Left forelimb (tissue), 1 donor: ENCODE results near the gene SGIP1.
"Not testable (repeated sequence)": the region's sequence is repeated elsewhere in the genome, so short reads cannot be mapped to it uniquely, and the experiment has no call there.

Experiments
- DNase-seq: peaks from one replicate; pipeline ENCODE4 v3.0.0-alpha.2; 2018; ENCODE audit warnings: low spot score

SGIP1 gene

DNA sequence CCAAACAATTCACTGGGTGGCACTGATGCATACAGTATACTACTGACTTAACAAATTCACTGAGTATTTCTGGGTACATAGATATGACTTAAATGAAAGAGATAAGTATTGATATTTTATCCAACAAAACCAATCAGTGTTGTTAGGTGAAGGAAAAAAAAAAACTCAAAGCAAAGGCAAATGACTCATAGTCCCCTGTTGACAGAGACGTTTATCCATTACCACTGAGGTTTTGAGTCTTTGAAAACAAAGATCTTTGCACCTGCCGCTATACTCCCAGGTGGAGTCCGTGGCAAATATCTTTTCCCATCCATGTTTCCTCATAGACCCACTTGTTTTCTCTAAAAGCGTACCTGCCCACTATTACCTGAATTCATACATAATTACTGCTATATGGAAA, 236.7 kb downstream of the SGIP1 start:
- DNase-seq = no peak

DNA sequence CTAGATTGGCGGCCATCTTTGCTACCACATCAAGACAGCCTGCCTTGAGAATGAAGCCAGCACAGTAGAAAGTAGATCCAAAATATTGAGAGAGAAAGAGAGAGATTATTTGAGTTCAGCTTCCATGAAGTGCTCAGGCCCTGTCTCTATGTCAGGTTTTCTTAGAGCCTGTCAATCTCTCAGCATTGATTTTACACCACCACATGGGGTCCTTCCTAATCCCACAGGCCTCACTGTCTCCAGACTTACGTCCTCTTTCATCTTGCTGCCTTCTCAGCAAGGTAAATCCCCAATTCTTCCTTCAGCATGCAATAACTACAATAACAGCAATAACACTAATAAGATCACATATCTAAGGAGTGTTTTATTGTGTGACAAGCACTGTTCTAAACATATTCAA, 239.3 kb downstream of the SGIP1 start:
- no peak for DNase-seq

DNA sequence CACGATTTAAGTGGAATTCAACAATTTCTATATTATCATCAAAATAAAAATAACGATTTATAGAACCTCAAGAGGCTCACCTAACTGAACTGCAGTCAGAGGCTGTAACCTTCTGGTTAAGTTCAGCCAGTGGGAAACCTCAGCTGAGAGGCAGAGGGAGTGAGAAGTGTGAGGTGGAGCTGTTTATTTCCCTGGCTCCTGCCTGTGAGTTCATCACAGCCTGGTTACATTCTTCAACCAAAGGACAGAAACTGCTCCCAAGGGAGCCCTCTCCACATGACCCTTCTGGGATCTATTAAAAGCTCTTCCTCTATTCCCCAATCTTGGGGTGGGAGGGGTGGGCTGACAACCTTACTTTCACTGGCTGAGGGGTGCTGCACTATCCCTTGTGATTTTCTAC, 240.5 kb downstream of the SGIP1 start:
- DNase-seq = no peak

DNA sequence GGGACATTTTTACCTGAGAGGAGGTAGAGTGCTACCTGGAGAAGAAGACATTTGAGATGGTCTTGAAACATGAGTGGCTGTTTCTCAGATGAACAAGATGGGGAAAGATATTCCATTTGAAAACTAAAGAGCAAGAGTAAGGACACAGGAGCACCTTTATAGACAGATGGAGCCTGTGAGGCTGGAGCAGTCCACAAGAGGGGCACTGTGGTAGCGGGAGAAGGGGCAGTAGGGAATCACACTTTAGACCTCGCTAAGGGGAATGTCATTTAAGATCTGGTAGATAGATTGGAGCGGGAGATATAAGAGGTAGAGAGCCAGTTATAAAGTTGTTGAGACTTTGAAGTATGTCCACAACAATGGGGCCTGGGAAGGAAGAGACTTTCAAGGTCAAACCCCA, 241.7 kb downstream of the SGIP1 start:
- DNase-seq = no peak

DNA sequence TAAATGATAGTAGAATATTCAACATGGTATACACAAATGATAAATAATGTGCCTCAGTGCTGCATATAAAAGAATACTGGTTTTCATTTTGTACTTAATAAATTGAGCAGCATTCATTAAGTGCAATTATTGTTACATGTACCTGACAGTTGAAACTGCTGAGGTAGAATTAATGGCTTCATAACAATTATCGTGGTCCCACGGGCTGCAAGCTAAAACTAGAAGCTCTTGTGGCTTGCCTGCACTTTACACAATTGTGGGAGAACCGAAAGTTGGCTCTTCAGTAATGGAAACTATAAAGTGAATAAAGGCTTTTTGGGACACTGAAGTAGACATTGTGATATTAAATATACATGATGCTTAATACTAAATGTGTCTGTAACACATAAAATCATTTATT, 243.9 kb downstream of the SGIP1 start:
- DNase-seq = no peak

DNA sequence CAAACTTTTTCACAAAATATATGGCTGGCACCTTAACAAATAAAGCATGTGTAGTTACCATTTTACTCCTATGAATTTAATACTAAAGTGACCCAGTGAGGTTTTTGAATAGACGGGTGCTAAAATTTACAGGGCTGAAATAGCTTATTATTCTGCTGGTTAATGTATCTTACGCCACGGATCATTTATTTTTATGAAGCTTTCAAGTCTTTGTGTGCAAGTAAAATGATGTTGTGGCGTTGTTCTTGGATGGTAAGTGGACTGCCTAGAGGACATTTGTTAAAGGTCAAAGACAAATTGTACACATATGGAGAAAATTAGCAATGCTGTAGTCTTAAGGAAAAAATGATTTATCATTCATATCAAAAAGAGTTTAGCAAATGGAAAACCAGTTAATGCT, 244.3 kb downstream of the SGIP1 start:
- no peak for DNase-seq

DNA sequence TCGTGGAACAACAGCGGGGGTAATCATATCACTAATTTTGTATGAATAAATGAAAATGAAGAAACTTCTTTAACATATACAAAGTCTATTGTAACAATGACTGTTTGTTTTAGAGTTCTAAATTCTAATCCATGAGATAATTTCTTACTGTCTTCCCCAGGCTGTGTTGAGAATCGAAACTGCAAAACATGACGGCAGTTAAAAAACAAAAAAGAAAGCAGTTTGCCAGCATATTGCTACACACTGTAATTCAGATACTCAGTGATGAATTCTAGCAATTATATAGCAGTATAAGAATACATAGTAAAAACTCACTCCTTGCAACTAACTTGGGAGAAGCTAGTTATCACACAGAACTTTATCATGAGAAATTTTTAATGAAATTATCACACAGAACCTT, 245.0 kb downstream of the SGIP1 start:
- DNase-seq = no peak

DNA sequence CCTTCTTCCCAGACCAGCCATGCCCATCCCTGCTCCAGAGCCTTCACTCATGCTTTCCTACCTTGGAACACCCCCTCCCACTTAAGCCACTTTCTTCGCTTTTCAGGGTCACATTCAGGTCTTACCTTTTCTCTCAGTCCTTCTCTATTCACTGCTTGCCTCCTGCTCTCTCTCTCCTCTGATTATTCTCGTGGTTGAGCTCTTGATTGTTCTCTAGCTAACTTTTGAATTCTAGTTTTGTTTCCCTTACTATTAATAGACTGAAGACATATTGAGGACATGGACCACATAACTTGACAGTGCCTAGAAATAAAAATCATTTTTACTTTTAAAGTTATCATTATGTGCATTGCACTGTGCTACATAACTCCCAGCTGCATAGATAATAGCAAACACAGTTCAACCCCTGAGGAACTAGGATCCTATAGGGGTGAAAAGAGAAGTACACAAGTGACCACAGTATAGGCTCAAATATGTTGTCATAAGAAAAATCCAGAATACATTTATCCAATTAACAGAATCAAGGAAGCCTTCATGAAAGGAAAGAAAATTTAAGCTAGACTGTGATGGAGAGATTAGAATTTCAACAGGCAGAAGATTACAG, 245.6 kb downstream of the SGIP1 start:
- DNase-seq = no peak

DNA sequence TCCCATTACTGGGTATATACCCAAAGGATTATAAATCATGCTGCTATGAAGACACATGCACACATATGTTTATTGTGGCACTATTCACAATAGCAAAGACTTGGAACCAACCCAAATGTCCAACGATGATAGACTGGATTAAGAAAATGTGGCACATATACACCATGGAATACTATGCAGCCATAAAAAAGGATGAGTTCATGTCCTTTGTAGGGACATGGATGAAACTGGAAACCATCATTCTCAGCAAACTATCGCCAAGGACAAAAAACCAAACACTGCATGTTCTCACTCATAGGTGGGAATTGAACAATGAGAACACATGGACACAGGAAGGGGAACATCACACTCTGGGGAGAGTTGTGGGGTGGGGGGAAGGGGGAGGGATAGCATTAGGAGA, 251.8 kb downstream of the SGIP1 start:
- DNase-seq = not testable (repeated sequence)

DNA sequence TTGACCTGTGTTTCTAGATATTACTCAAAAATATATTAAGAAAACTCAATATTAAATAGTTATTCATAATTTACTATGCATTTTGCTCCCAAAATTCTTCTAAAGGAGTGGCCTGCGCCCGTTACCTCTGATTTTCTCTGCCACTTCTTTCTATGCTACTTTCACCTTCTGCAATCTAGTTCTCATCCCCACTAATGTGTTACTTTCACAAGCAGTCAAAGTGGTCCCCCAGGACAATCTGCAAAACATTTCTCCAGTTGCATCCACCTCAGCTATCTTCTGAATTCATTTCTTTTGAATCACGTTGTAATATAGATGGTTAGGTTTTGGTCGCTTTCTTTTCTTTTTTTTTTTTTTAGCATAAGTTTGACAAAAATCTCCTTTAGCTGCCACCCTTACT, 253.7 kb downstream of the SGIP1 start:
- DNase-seq = no peak

DNA sequence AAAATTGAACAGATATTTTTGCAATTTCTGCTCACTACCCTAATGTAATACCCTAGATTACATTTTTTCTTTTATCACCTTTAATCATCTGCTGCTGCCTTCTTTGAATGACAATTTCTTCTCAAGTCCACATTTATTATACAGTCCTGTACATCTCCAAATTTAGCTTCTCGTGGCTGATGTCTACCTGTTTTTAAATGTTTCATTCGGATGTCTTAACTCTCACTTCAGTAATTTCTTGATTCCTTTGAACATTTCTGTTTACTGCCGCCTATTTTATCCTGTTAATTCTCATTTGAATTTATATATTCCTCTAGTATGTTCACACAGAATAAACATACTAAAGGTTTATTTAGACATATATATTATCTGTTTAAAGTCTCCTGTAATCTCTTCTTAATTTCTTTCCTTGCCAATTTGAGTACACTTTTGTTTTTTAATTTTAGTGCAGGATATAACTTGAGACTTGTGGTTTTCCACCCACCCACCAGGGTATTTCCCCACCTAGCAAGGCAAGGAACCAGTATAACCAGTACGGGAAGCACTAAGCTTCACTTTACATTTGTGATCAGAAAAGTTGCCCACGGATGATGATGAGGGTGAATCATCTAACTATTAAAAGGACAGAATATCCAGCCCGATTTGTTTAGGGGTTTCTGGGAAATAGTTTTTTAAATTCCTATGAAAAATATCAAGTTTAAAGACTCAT, 254.4 kb downstream of the SGIP1 start:
- no peak for DNase-seq

DNA sequence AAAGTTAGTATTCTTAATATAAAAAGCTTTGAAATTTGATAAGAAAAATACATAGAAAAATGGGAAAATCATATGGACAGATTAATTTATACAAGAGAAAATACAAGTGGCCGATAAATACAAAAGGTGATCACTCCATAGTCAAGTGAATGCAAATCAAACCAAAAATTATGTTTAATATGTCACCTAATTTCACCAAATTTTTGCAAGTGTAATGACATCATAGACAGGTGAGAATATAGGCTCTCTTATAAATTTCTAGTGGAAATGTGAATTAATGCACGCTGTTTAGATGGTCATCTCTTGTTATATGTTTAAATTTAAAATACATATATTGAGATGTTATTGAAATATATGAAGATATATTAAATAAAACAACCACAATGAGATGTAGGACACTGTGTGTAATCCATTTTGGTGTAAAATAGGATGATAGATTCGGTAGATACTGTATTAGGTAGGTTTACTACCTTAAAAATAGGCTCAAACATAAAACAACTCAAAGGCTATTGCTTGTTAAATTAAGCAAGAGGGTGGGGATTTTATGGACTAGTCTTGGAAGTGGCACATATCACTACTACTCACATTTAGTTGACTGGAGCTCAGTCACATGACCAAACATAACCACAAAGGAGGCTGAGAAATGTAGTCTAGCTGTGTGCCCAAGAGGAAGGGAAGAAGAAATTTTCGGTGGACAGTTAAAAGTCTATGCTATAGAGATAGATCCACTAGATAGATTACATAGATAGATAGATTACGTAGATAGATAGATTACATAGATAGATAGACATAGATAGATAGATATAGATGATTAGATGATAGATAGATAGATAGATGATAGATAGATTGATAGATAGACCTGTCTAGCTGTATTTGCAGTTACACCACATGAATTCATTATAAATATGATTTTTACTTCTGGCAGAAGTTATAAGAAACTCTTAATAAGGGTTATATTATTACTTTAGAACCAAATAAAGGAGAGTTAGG, 258.0 kb downstream of the SGIP1 start:
- DNase-seq = no peak

DNA sequence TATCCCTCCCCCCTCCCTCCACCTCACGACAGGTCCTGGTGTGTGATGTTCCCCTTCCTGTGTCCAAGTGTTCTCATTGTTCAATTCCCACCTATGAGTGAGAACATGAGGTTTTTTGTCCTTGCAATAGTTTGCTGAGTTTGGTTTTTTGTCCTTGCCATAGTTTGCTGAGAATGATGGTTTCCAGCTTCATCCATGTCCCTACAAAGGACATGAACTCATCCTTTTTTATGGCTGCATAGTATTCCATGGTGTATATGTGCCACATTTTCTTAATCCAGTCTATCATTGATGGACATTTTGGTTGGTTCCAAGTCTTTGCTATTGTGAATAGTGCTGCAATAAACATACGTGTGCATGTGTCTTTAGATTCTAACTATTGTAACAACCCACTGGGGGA, 261.9 kb downstream of the SGIP1 start:
- not testable (repeated sequence) for DNase-seq
